HCEC 1CT (cell line): ENCODE results near the gene CACNG7.

Source experiments
- DNase-seq: peaks from one replicate; pipeline ENCODE4 v3.0.0-alpha.2; 2017

The CACNG7 gene

GRCh38 chr19:53957448-53958167 lies 48.5 kb downstream of the CACNG7 start:
- no peak for DNase-seq

- no peak for DNase-seq
Observed at GRCh38 chr19:53958168-53958571, 49.1 kb downstream of the CACNG7 start.

GRCh38 chr19:53958823-53959757 lies 50.0 kb downstream of the CACNG7 start:
- DNase-seq: no peak

- DNase-seq: no peak
Observed at GRCh38 chr19:53960187-53960586, 51.1 kb downstream of the CACNG7 start.

- DNase-seq: no peak
Observed at GRCh38 chr19:53960886-53961285, 51.8 kb downstream of the CACNG7 start.

- no peak for DNase-seq
Observed at GRCh38 chr19:53961523-53962356, 52.7 kb downstream of the CACNG7 start.

GRCh38 chr19:53962887-53963431 lies 53.9 kb downstream of the CACNG7 start, which contains the start of gene CACNG8:
Gene CACNG8, plus strand, starts transcription at chr19:53962937.
- no peak for DNase-seq

- no peak for DNase-seq
Observed at GRCh38 chr19:53965091-53965490, 56.0 kb downstream of the CACNG7 start.

GRCh38 chr19:53966931-53967330 lies 57.9 kb downstream of the CACNG7 start:
- no peak for DNase-seq

- no peak for DNase-seq
Observed at GRCh38 chr19:53969366-53969765, 60.3 kb downstream of the CACNG7 start.

GRCh38 chr19:53971673-53972072 lies 62.6 kb downstream of the CACNG7 start:
- no peak for DNase-seq

GRCh38 chr19:53977429-53977990 lies 68.4 kb downstream of the CACNG7 start:
- peak; percentile 31 for DNase-seq

GRCh38 chr19:53977991-53978731 lies 69.1 kb downstream of the CACNG7 start:
- DNase-seq: no peak

- no peak for DNase-seq
Observed at GRCh38 chr19:53978975-53979801, 70.1 kb downstream of the CACNG7 start.

- DNase-seq: no peak
Observed at GRCh38 chr19:53980539-53981375, 71.7 kb downstream of the CACNG7 start.

- DNase-seq: no peak
Observed at GRCh38 chr19:53981376-53981951, 72.4 kb downstream of the CACNG7 start.

GRCh38 chr19:53982001-53982451 lies 72.9 kb downstream of the CACNG7 start:
- no peak for DNase-seq

- DNase-seq: no peak
Observed at GRCh38 chr19:53982611-53983010, 73.5 kb downstream of the CACNG7 start.
